GM12878 (cell line): ENCODE results near the gene NSG1. TPM values are rescaled to one million over a fixed set of nuclear protein-coding genes. Genes with fewer than 3 reads are reported as not detected.

Source experiments
- ATAC-seq: fragments of 200-7000 bp; cut with Tn5 transposase; 3 replicates; pipeline ENCODE4 v1.9.1; 2020; ENCODE audit warnings: mild to moderate bottlenecking, moderate library complexity
- BruUV-seq: library from RNA; stranded (reverse); fragments of 400-500 nt; replicated peaks from 2 replicates; lab custom pipeline; 2021; lab: Mats Ljungman, UMichigan
- CTCF ChIA-PET: fragments of 300-600 bp; sonication (Branson Sonifier 250); formaldehyde crosslinking; extraction: SDS; loops from one replicate; lab custom pipeline; 2021; ENCODE audit warnings: inconsistent platforms; lab: Yijun Ruan, JAX
- POLR2A ChIA-PET: fragments of 350-600 bp; formaldehyde crosslinking; extraction: SDS; loops from one replicate; lab custom pipeline; 2021; ENCODE audit warnings: inconsistent platforms; lab: Charles Lee
- RAD21 ChIA-PET: fragments of 300-600 bp; sonication (Branson Sonifier 250); formaldehyde crosslinking; loops from one replicate; lab custom pipeline; 2023; ENCODE audit warnings: antibody characterized with exemption; ENCODE audit not compliant: unreplicated experiment; lab: Charles Lee
- SMC1A ChIA-PET: fragments of 300-600 bp; sonication (Branson Sonifier 250); formaldehyde crosslinking; loops from one replicate; lab custom pipeline; 2023; ENCODE audit not compliant: unreplicated experiment, uncharacterized antibody; lab: Charles Lee
- DNase-seq: peaks from one replicate; pipeline ENCODE4 v3.0.0-alpha.2; 2011; ENCODE audit warnings: low read depth, low spot score
- FAIRE-seq: peaks from 3 replicates; lab custom pipeline; 2011; peaks lifted over from hg19 to GRCh38; lab: Jason Lieb, UNC
- H2AFZ ChIP-seq: 2 replicates; pipeline ENCODE4 v1.6.0; 2011; ENCODE audit warnings: low read depth, low read length, control low read depth; ENCODE audit not compliant: control insufficient read depth
- H3K27ac ChIP-seq: 2 replicates; pipeline ENCODE4 v1.5.1; 2011; ENCODE audit warnings: control low read depth; ENCODE audit not compliant: control insufficient read depth, insufficient read depth
- H3K27me3 ChIP-seq, 2 experiments: replicated peaks in 1 of 2; 2 replicates each; pipeline versions ENCODE4 v1.6.0 to v1.6.1; 2011; ENCODE audit warnings: low read length in 1 of 2; ENCODE audit not compliant: control insufficient read depth in 2 of 2, insufficient read depth in 2 of 2
- H3K36me3 ChIP-seq, 2 experiments: 2 replicates each; pipeline ENCODE4 v1.5.1; 2011; ENCODE audit warnings: low read length in 1 of 2; ENCODE audit not compliant: control insufficient read depth in 2 of 2, insufficient read depth in 2 of 2
- H3K4me1 ChIP-seq: 2 replicates; pipeline ENCODE4 v1.6.1; 2011; ENCODE audit warnings: mild to moderate bottlenecking, low read length, moderate library complexity, mixed read lengths; ENCODE audit not compliant: control insufficient read depth, insufficient read depth
- H3K4me2 ChIP-seq: 2 replicates; pipeline ENCODE4 v1.6.0; 2011; ENCODE audit warnings: control low read depth; ENCODE audit not compliant: control insufficient read depth, insufficient read depth
- H3K4me3 ChIP-seq: fragments of 200-600 bp; sonication (generic); 2 replicates; pipeline ENCODE4 v1.5.1; 2016
- H3K79me2 ChIP-seq: 2 replicates; pipeline ENCODE4 v1.6.0; 2011; ENCODE audit warnings: low read length; ENCODE audit not compliant: control insufficient read depth, insufficient read depth
- H3K9ac ChIP-seq: 2 replicates; pipeline ENCODE4 v1.8.0; 2011; ENCODE audit warnings: low read length, control low read depth, mixed read lengths; ENCODE audit not compliant: control insufficient read depth, insufficient read depth
- H3K9me3 ChIP-seq: replicated peaks from 3 replicates; pipeline ENCODE4 v1.5.1; 2011; ENCODE audit warnings: mild to moderate bottlenecking, low read length; ENCODE audit not compliant: control insufficient read depth, insufficient read depth
- H4K20me1 ChIP-seq: 2 replicates; pipeline ENCODE4 v1.6.0; 2011; ENCODE audit not compliant: control insufficient read depth, insufficient read depth
- CREM ChIP-seq: IDR thresholded peaks from 2 replicates; pipeline ENCODE4 v1.6.1; 2014; ENCODE audit warnings: antibody characterized with exemption, low read depth
- E2F4 ChIP-seq: IDR thresholded peaks from 2 replicates; pipeline ENCODE4 v1.6.1; 2012; ENCODE audit warnings: low read depth, low read length, improper control_type of control experiment
- EZH2 ChIP-seq: IDR thresholded peaks from 2 replicates; pipeline ENCODE4 v1.6.1; 2012; ENCODE audit warnings: low read depth, mild to moderate bottlenecking, control low read depth, inconsistent platforms, low read length, borderline replicate concordance; ENCODE audit not compliant: control insufficient read depth
- HDAC6 ChIP-seq: fragments of 200-600 bp; sonication (generic); IDR thresholded peaks from one replicate; pipeline ENCODE4 v1.8.0; 2017; ENCODE audit warnings: antibody characterized with exemption; ENCODE audit not compliant: unreplicated experiment
- IKZF2 ChIP-seq, 2 experiments: fragments of 450-650 bp; IDR thresholded peaks; 2 replicates each; pipeline ENCODE4 v1.6.1; 2017; ENCODE audit warnings: mild to moderate bottlenecking in 2 of 2, moderate library complexity in 2 of 2
- NRF1 ChIP-seq: conservative IDR thresholded peaks from 2 replicates; pipeline ENCODE4 v1.6.1; 2011; ENCODE audit warnings: mild to moderate bottlenecking, low read depth, low read length, improper control_type of control experiment
- POLR2AphosphoS2 ChIP-seq: IDR thresholded peaks from 2 replicates; pipeline ENCODE4 v1.6.1; 2011; ENCODE audit warnings: low read depth, mild to moderate bottlenecking, low read length, improper control_type of control experiment, moderate library complexity
- SREBF1 ChIP-seq: IDR thresholded peaks from 2 replicates; pipeline ENCODE4 v1.6.1; 2012; ENCODE audit warnings: mild to moderate bottlenecking, low read length
- ZBED1 ChIP-seq: IDR thresholded peaks from 2 replicates; pipeline ENCODE4 v1.6.1; 2016; ENCODE audit warnings: borderline replicate concordance
- ZBTB11 ChIP-seq: fragments of 450-650 bp; formaldehyde crosslinking; IDR thresholded peaks from 2 replicates; pipeline ENCODE4 v1.5.0; 2022; ENCODE audit warnings: mild to moderate bottlenecking, missing genetic modification characterization
- WGBS: methylation state at CpG from one replicate; pipeline ENCODE4 v1.1.6; 2016; ENCODE audit warnings: low lambda C conversion rate; ENCODE audit not compliant: insufficient replicate concordance, insufficient coverage; ENCODE audit errors: missing lambda C conversion rate; 5-methylcytosine and 5-hydroxymethylcytosine counted together
- in situ Hi-C: fragments of 300-500 bp; cut with MboI; formaldehyde crosslinking; loops from 9 replicates; pipeline ENCODE4 v1.14.3; 2018; ENCODE audit warnings: mixed read lengths
- intact Hi-C: fragments of 100-400 bp; cut with micrococcal nuclease; formaldehyde crosslinking; loops from one replicate; pipeline ENCODE4 v1.14.2; 2022; ENCODE audit not compliant: unreplicated experiment
- polyA plus RNA-seq, 11 experiments: library from polyadenylated mRNA; depleted of rRNA in 4 of 11; unstranded in 6 of 11; stranded (reverse) in 5 of 11; fragments of >200 nt; fragmentation: Nextera tagmentation in 4 of 11; fragmentation: Illumina TruSeq in 1 of 11; extraction: Ambion mirVana in 4 of 11; extraction: Trizol in 1 of 11; gene quantifications; 1 replicate in 1 of 11; 2 replicates in 10 of 11; pipeline versions ENCODE4 v1.2.1 to v1.2.3, GENCODE V29; 2011 to 2016; ENCODE audit warnings: inconsistent platforms in 2 of 11, missing spikeins in 2 of 11, low read depth in 1 of 11
- total RNA-seq, 4 experiments: library from RNA; depleted of rRNA in 3 of 4; stranded (reverse); fragments of >200 nt in 3 of 4; fragmentation: Illumina TruSeq in 1 of 4; extraction: Trizol in 1 of 4; gene quantifications; 2 replicates each; pipeline versions ENCODE4 v1.2.1 to v1.2.3, GENCODE V29; 2013 to 2021

NSG1 gene
- total and polyA plus RNA-seq, 10 of the 15 experiments (the other 5 are each of a cell fraction or from before 2014, with no cell fraction given), result 0.03 to 0.19 (median 0.10) TPM; not detected in 5

DNA sequence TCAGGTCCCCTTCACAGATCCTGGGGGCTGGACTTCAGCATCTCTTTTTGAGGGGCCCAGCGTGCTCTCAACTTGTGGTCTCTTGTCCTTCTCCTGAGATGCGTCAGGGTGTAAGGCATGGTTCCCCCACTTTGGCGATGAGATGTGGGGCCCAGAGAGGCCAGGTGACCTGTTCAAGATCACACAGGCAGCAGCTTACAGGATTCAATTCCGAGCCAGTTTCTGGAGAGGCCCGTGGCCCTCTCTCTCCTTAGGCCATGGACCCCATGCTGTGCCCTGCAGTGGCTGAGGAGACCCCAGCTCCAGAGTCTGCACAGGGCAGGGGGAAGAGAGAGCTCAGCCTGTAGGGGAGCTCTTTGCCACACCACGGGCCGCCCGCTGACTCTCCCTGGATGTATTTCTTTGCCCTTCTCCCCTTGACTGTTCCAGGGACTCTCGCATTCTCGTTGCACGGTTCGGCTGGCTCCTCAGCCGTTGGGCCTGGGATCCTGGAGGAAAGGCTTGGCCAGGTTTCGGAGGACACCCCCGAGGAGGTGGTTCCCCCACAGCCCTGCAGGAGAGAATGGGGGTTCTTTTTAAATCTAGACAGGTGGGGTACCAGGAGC is 18.6 kb downstream of the NSG1 start:
- H3K9me3 ChIP-seq, result no peaks in the 10 kb centered on the region
- ChIA-PET CTCF (no interaction called here), POLR2A (no interaction called here), SMC1A (no interaction called here), RAD21 (no interaction called here)
- no peak for TF ChIP-seq SREBF1
- no peak for TF ChIP-seq ZBTB11 (CRISPR knock-in tag)
- TF ChIP-seq E2F4, result no peak
- no peak for TF ChIP-seq EZH2
- TF ChIP-seq ZBED1, result no peak
- no peak for TF ChIP-seq CREM
- TF ChIP-seq HDAC6, result no peak
- no peak for TF ChIP-seq NRF1
- no peak for TF ChIP-seq POLR2AphosphoS2
- TF ChIP-seq IKZF2 (IDR thresholded peaks at IDR 0.05), result no peak
- FAIRE-seq (no peak), DNase-seq (no peak), ATAC-seq (no peak)
- BruUV-seq, result no TSS peak
- no peaks in the 10 kb centered on the region for H3K4me1 ChIP-seq
- no peaks in the 10 kb centered on the region for H3K27me3 ChIP-seq
- H3K9ac ChIP-seq, result no peak overlapping the region
- H3K27ac ChIP-seq, result no peak overlapping the region
- intact Hi-C loops, result no loop called here
- H3K79me2 ChIP-seq, result no peaks in the 10 kb centered on the region
- no peak overlapping the region for H3K4me2 ChIP-seq
- H3K4me3 ChIP-seq, result no peak overlapping the region
- no peaks in the 10 kb centered on the region for H4K20me1 ChIP-seq
- no peak overlapping the region for H2AFZ ChIP-seq
- in situ Hi-C loops, result no loop called here
- 48% methylated on average over 15 of the region's 15 CpGs for WGBS
- no peaks in the 10 kb centered on the region for H3K36me3 ChIP-seq
